Dermis microvascular lymphatic vessel endothelial cell (primary cell): ENCODE measurements around the gene PDZD7. TPM values are rescaled to one million over a fixed set of nuclear protein-coding genes. Genes with fewer than 3 reads are reported as not detected.

Source experiments
- DNase-seq, 2 donors: peaks; one replicate each; pipeline versions ENCODE4 v3.0.0 to v3.0.0-alpha.2; 2010; ENCODE audit warnings: low read depth in 2 of 2
- total RNA-seq: library from RNA; depleted of rRNA; stranded (reverse); fragments of >200 nt; gene quantifications from 2 replicates; pipeline ENCODE4 v1.2.1, GENCODE V29; 2014

PDZD7 gene
- total RNA-seq, 1 donor from 2014 or later, result 0.51 TPM

GRCh38 chr10:100968062-100968736, 62.7 kb downstream of the PDZD7 start:
- no peak for DNase-seq

GRCh38 chr10:100967332-100967731, 63.6 kb downstream of the PDZD7 start:
- DNase-seq, result no peak

- no peak for DNase-seq
Measured at GRCh38 chr10:100966887-100967286, 64.0 kb downstream of the PDZD7 start.

- DNase-seq, result no peak
Measured at GRCh38 chr10:100965820-100966219, 65.1 kb downstream of the PDZD7 start.

- DNase-seq, result no peak
Measured at GRCh38 chr10:100963826-100964225, 67.1 kb downstream of the PDZD7 start.

GRCh38 chr10:100962351-100963080, 68.4 kb downstream of the PDZD7 start:
- DNase-seq, result no peak

GRCh38 chr10:100960251-100960650, 70.7 kb downstream of the PDZD7 start:
- DNase-seq, result no peak

Other genes with a start within 250 kb of the PDZD7 start
- gene SLF2, start 118.2 kb downstream of the PDZD7 start, total RNA-seq, result 17.1 and 22.8 TPM in 2 replicates
- gene SEMA4G, start 61.6 kb downstream of the PDZD7 start, total RNA-seq, result 0.77 and 1.5 TPM in 2 replicates
- 51.2 and 58.7 TPM in 2 replicates for gene MRPL43, start 43.6 kb downstream of the PDZD7 start, total RNA-seq
- 5.3 and 7.0 TPM in 2 replicates for gene TWNK, start 43.6 kb downstream of the PDZD7 start, total RNA-seq
- 33.9 and 41.5 TPM in 2 replicates for gene LZTS2, start 31.3 kb downstream of the PDZD7 start, total RNA-seq
- 51.2 and 74.8 TPM in 2 replicates for gene SFXN3, start 105 bp upstream of the PDZD7 start, total RNA-seq
- gene KAZALD1, start 30.9 kb upstream of the PDZD7 start, total RNA-seq, result 0.38 and 0.39 TPM in 2 replicates
- gene TLX1, start 100.2 kb upstream of the PDZD7 start, total RNA-seq, result not detected in 2 replicates
- gene LBX1, start 198.3 kb upstream of the PDZD7 start, total RNA-seq, result not detected in 2 replicates